Psoas muscle (tissue), 8 donors: ENCODE data around the gene MVK. TPM values are rescaled to one million over a fixed set of nuclear protein-coding genes. Genes with fewer than 3 reads are reported as not detected.

Experiments used
- ATAC-seq, 4 donors: fragments of 200-7000 bp; cut with Tn5 transposase; one replicate each; pipeline ENCODE4 v1.9.1; 2020; ENCODE audit warnings: moderate library complexity in 3 of 4, mild to moderate bottlenecking in 2 of 4
- DNase-seq, 2 donors: peaks; one replicate each; pipeline ENCODE4 v3.0.0-alpha.2; 2020
- H3K27ac ChIP-seq: fragments of 200-600 bp; one replicate; pipeline ENCODE4 v1.8.0; 2022
- H3K27me3 ChIP-seq, 3 donors: fragments of 200-600 bp in 1 of 3; one replicate each; pipeline versions ENCODE4 v1.6.1 to v1.8.0; 2013 to 2022; ENCODE audit warnings: low read length in 2 of 3, mild to moderate bottlenecking in 2 of 3, moderate library complexity in 1 of 3; ENCODE audit not compliant: insufficient read depth in 3 of 3
- H3K36me3 ChIP-seq, 2 donors: fragments of 200-600 bp in 1 of 2; one replicate each; pipeline versions ENCODE4 v1.6.1 to v1.8.0; 2013 to 2022; ENCODE audit warnings: low read depth in 1 of 2, mild to moderate bottlenecking in 1 of 2, moderate library complexity in 1 of 2; ENCODE audit not compliant: insufficient read depth in 1 of 2
- H3K4me1 ChIP-seq: fragments of 200-600 bp; one replicate; pipeline ENCODE4 v1.8.0; 2022
- H3K4me3 ChIP-seq: fragments of 200-600 bp; one replicate; pipeline ENCODE4 v1.8.0; 2022; ENCODE audit warnings: mild to moderate bottlenecking
- H3K9me3 ChIP-seq: fragments of 200-600 bp; one replicate; pipeline ENCODE4 v1.8.0; 2022
- CTCF ChIP-seq: fragments of 200-600 bp; IDR thresholded peaks from one replicate; pipeline ENCODE4 v1.8.0; 2022; ENCODE audit warnings: antibody characterized with exemption
- WGBS, 3 donors: extraction: QIAGEN DNeasy Blood & Tissue Kit; methylation state at CpG; one replicate each; pipeline versions ENCODE4 v1.1.6 to v1.1.7; 2013; 5-methylcytosine and 5-hydroxymethylcytosine counted together
- intact Hi-C, 2 donors: fragments of 100-400 bp; cut with DNase I; formaldehyde crosslinking; loops; one replicate each; pipeline versions ENCODE4 v1.11.0 to v1.14.2; 2022
- polyA plus RNA-seq, 3 donors: library from polyadenylated mRNA; stranded (reverse); fragments of 200-250 nt; gene quantifications; one replicate each; pipeline ENCODE4 v1.2.3, GENCODE V29; 2013
- total RNA-seq, 4 donors: library from RNA; stranded (reverse); fragmentation: NEBNext Ultra II Directional in 2 of 4; extraction: Animal tissue kit (Norgen Biotek cat#: 25700) in 2 of 4; gene quantifications; one replicate each; pipeline versions ENCODE4 v1.2.1 to v1.2.4, GENCODE V29; 2021 to 2023
- donor health status: healthy with polysubstance abuse.
- donor health status: DM: no; HTN: no; CAD: no; lungs with moderate emphysema.
- donor health status: Bipolar disorder and iron deficiency.
- donor health status: healthy.
- donor health status: DM: yes; HTN: yes; CAD: no.
- donor health status: DM: no; HTN: no; CAD: no.
- donor health status: DM: no; HTN: no; CAD: no.
- donor health status: DM: yes; HTN: yes; CAD: no.

Gene MVK
- total and polyA plus RNA-seq, 7 donors = 6.4 to 11.4 (median 9.7) TPM

GRCh38 chr12:109607618-109608017, 34.0 kb downstream of the MVK start:
- 83 to 89% (median 89%) methylated on average over 4 of the region's 4 CpGs for WGBS, 3 donors
- no peak for DNase-seq
- H3K9me3 ChIP-seq = no peaks in the 10 kb centered on the region
- TF ChIP-seq CTCF = no peak
- H3K36me3 ChIP-seq = no peaks in the 10 kb centered on the region
- no peak overlapping the region for H3K27ac ChIP-seq
- peaks cover 0 to 2% (median 0%) of the 10 kb centered on the region in 3 donors for H3K27me3 ChIP-seq
- peaks cover 8% of the 10 kb centered on the region for H3K4me1 ChIP-seq
- intact Hi-C loops = no loop called here
- no peak overlapping the region for H3K4me3 ChIP-seq
- ATAC-seq = no peak

GRCh38 chr12:109608270-109608669, 34.7 kb downstream of the MVK start:
- DNase-seq = no peak
- no peak overlapping the region for H3K27ac ChIP-seq
- TF ChIP-seq CTCF = no peak
- H3K27me3 ChIP-seq = peaks cover 0 to 6% (median 0%) of the 10 kb centered on the region in 3 donors
- 83 to 87% (median 85%) methylated on average over 4 of the region's 4 CpGs for WGBS, 3 donors
- peaks cover 8% of the 10 kb centered on the region for H3K4me1 ChIP-seq
- H3K36me3 ChIP-seq = no peaks in the 10 kb centered on the region
- no peak for ATAC-seq
- intact Hi-C loops = no loop called here
- no peaks in the 10 kb centered on the region for H3K9me3 ChIP-seq
- no peak overlapping the region for H3K4me3 ChIP-seq

GRCh38 chr12:109608793-109609192, 35.2 kb downstream of the MVK start:
- H3K27ac ChIP-seq = no peak overlapping the region
- peaks cover 0 to 12% (median 0%) of the 10 kb centered on the region in 3 donors for H3K27me3 ChIP-seq
- 92 to 95% (median 93%) methylated on average over 3 of the region's 3 CpGs for WGBS, 3 donors
- intact Hi-C loops = no loop called here
- H3K4me3 ChIP-seq = no peak overlapping the region
- no peaks in the 10 kb centered on the region for H3K9me3 ChIP-seq
- no peak for DNase-seq
- ATAC-seq = no peak
- peaks cover 8% of the 10 kb centered on the region for H3K4me1 ChIP-seq
- H3K36me3 ChIP-seq = no peaks in the 10 kb centered on the region
- no peak for TF ChIP-seq CTCF

- Histone ChIP-seq H3K27me3 (peaks cover 0 to 13% (median 0%) of the 10 kb centered on the region in 3 donors), H3K4me3 (no peak overlapping the region), H3K36me3 (no peaks in the 10 kb centered on the region), H3K27ac (no peak overlapping the region), H3K9me3 (no peaks in the 10 kb centered on the region), H3K4me1 (peaks cover 8% of the 10 kb centered on the region)
- intact Hi-C loops = no loop called here
- DNase-seq = no peak
- no peak for TF ChIP-seq CTCF
- 8 to 46% (median 24%) methylated on average over 2 of the region's 2 CpGs for WGBS, 3 donors
- no peak for ATAC-seq
Measured at GRCh38 chr12:109609342-109609741, 35.7 kb downstream of the MVK start.

GRCh38 chr12:109610523-109610922, 36.9 kb downstream of the MVK start:
- Histone ChIP-seq H3K36me3 (no peaks in the 10 kb centered on the region), H3K4me3 (no peak overlapping the region), H3K27ac (no peak overlapping the region), H3K4me1 (peaks cover 8% of the 10 kb centered on the region), H3K9me3 (no peaks in the 10 kb centered on the region), H3K27me3 (peaks cover 0 to 18% (median 0%) of the 10 kb centered on the region in 3 donors)
- ATAC-seq = no peak
- DNase-seq = no peak
- TF ChIP-seq CTCF = no peak
- intact Hi-C loops = loop anchor here in 1 of 2 donors (10.0 kb wide), 1 partner anchor 176 kb away; no protein-coding TSS in a partner anchor
- WGBS, 3 donors = 86 to 93% (median 88%) methylated on average over 4 of the region's 4 CpGs
